Mammary epithelial cell (primary cell): ENCODE data around the gene BLOC1S5.

ENCODE experiments used
- EZH2 ChIP-seq: IDR thresholded peaks from 2 replicates; pipeline ENCODE4 v1.6.1; 2012; ENCODE audit warnings: low read length, inconsistent platforms, borderline replicate concordance
- TF ChIP-seq, protein P1 (sequence below), 2 donors: IDR thresholded peaks in 1 of 2; conservative IDR thresholded peaks in 1 of 2; 2 replicates each; pipeline ENCODE4 v1.5.1; 2011 to 2012; ENCODE audit warnings: inconsistent platforms in 2 of 2, low read length in 2 of 2, mild to moderate bottlenecking in 2 of 2, control low read depth in 1 of 2, low read depth in 1 of 2; ENCODE audit not compliant: insufficient read depth in 1 of 2; ENCODE audit errors: extremely low read depth in 1 of 2

DNA sequence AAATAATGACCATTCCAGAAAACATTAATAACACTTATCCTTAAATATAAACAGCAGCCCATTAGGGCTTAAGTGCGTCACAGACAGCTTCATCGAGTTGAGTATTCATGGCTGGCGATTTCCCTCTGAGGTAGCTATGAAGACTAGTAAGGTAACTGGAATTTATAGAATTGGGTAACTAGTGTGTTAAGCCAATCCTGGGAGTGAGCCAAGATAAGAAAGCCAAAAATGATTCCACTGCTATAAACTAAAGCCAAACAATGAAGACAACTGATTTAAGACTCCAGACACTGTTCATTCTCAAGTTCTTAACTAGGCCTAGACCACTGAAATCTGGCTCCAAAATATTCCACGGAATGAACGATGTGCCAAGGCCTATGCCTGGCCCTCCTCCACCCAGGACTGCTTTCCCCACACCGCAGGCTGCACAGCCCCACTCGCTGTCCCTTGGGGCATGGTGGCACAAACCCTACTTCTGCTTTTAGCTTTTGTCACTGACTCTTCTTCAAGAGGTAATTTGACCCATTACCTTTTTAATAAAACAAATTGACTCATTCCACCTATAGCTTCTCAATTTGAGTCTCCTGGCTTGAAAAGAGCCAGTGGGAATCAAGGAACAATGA, 66.0 kb downstream of the BLOC1S5 start:
- TF ChIP-seq, protein P1, sequence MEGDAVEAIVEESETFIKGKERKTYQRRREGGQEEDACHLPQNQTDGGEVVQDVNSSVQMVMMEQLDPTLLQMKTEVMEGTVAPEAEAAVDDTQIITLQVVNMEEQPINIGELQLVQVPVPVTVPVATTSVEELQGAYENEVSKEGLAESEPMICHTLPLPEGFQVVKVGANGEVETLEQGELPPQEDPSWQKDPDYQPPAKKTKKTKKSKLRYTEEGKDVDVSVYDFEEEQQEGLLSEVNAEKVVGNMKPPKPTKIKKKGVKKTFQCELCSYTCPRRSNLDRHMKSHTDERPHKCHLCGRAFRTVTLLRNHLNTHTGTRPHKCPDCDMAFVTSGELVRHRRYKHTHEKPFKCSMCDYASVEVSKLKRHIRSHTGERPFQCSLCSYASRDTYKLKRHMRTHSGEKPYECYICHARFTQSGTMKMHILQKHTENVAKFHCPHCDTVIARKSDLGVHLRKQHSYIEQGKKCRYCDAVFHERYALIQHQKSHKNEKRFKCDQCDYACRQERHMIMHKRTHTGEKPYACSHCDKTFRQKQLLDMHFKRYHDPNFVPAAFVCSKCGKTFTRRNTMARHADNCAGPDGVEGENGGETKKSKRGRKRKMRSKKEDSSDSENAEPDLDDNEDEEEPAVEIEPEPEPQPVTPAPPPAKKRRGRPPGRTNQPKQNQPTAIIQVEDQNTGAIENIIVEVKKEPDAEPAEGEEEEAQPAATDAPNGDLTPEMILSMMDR (conservative IDR thresholded peaks at IDR 0.05 in 1 of 2, IDR thresholded peaks at IDR 0.05 in 1 of 2; ENCODE audit: extremely low read depth in 1 of 2, insufficient read depth in 1 of 2, low read depth in 1 of 2, low read length in 2 of 2), result no peak
- TF ChIP-seq EZH2, result no peak
